HFF-Myc (cell line): ENCODE results near the gene EXOC6B.

Experiments used
- DNase-seq: peaks from one replicate; pipeline ENCODE4 v3.0.0-alpha.2; 2011; ENCODE audit warnings: low read depth; ENCODE audit errors: extremely low read depth
- H3K4me3 ChIP-seq: replicated peaks from 2 replicates; pipeline ENCODE4 v1.5.1; 2011; ENCODE audit warnings: low read depth, mild to moderate bottlenecking, control low read depth, low read length
- CTCF ChIP-seq: IDR thresholded peaks from 2 replicates; pipeline ENCODE4 v1.5.1; 2012; ENCODE audit warnings: mild to moderate bottlenecking, low read depth, low read length, control low read depth; ENCODE audit errors: missing control alignments

EXOC6B gene

DNA sequence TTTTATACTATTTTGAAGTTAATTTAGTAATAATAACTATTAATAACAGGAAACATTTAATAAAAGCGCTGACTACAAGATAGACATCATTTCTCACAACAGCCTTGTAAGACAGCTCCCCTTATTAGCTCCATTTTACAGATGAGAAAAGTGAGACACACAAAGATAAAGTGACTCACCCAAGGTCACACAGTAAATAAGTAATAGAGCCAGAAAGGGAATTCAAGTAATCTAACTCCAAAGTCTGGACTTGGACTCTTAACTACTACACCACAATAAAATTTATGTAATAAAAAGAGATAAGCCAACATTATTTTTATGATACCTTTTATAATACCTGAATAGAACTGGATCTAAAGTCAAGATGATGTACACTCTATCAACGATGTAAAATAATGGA is 25.3 kb downstream of the EXOC6B start:
- no peak for DNase-seq
- TF ChIP-seq CTCF: no peak
- no peak overlapping the region for H3K4me3 ChIP-seq

- H3K4me3 ChIP-seq: no peak overlapping the region
- no peak for TF ChIP-seq CTCF
- DNase-seq: no peak
Measured at GRCh38 chr2:72797740-72798139, 28.1 kb downstream of the EXOC6B start.

DNA sequence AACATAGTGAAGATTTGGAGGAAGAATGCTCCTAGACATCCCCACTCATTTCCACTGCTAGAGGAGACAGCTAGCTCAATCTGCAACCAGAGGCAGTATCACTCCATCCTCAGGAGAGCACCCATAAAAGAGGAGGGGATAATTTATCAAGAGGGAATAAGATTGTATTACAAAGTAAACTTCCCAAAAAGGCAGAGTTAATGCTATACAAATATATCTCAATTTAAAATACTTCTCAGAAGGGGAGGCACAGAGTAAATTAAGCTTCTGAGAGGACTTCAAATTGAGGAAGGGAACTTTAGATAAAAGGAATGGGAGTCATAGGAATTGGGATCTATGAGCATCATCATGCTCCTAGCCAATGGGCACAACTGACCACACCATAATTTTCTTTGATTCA is 29.1 kb downstream of the EXOC6B start:
- no peak for TF ChIP-seq CTCF
- no peak overlapping the region for H3K4me3 ChIP-seq
- no peak for DNase-seq

GRCh38 chr2:72794572-72794971 is 31.3 kb downstream of the EXOC6B start:
- no peak overlapping the region for H3K4me3 ChIP-seq
- DNase-seq: no peak
- no peak for TF ChIP-seq CTCF

DNA sequence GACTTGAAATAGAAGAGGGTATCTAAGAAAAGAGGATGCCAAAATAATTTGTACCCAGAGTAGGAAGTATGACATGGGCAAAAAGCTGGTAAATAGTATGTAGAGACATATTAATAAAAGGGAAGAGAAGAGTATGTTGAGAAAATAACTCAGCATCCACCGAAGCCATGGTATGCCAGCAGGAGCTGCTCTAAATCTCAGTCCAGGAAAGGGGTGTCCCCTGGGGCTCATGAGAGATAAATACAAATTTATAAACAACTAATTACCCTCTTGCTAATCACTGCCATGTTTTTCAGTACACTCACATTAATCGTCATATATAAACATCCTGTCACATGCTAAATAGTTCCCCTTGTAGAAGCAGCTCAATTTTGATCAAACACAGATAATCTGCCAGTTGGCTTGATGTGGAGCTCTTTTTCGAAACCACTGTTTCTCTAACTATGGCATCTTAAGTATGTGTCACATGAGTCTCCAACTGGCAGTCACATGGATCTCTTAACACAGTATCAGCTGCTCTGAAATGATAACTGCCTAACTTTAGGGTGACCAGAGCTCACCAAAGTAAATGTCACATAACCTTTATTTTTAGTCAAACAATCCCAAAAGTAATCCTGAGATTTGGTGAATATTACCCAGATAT is 31.9 kb downstream of the EXOC6B start:
- no peak for TF ChIP-seq CTCF
- peak; percentile 24 for DNase-seq
- no peak overlapping the region for H3K4me3 ChIP-seq

- DNase-seq: no peak
- H3K4me3 ChIP-seq: no peak overlapping the region
- no peak for TF ChIP-seq CTCF
Measured at GRCh38 chr2:72789241-72789640, 36.6 kb downstream of the EXOC6B start.

- no peak overlapping the region for H3K4me3 ChIP-seq
- DNase-seq: no peak
- no peak for TF ChIP-seq CTCF
Measured at GRCh38 chr2:72788756-72789155, 37.1 kb downstream of the EXOC6B start.
